GM19438 (cell line): ENCODE results near the gene PDCD1LG2.
"Not testable (repeated sequence)": the region's sequence is repeated elsewhere in the genome, so short reads cannot be mapped to it uniquely, and the experiment has no call there.

Source experiments
- ATAC-seq: cut with Tn5 transposase; IDR thresholded peaks from one replicate; pipeline ENCODE4 v1.9.1; 2021; ENCODE audit warnings: low read depth; ENCODE audit not compliant: unreplicated experiment

Gene PDCD1LG2

DNA sequence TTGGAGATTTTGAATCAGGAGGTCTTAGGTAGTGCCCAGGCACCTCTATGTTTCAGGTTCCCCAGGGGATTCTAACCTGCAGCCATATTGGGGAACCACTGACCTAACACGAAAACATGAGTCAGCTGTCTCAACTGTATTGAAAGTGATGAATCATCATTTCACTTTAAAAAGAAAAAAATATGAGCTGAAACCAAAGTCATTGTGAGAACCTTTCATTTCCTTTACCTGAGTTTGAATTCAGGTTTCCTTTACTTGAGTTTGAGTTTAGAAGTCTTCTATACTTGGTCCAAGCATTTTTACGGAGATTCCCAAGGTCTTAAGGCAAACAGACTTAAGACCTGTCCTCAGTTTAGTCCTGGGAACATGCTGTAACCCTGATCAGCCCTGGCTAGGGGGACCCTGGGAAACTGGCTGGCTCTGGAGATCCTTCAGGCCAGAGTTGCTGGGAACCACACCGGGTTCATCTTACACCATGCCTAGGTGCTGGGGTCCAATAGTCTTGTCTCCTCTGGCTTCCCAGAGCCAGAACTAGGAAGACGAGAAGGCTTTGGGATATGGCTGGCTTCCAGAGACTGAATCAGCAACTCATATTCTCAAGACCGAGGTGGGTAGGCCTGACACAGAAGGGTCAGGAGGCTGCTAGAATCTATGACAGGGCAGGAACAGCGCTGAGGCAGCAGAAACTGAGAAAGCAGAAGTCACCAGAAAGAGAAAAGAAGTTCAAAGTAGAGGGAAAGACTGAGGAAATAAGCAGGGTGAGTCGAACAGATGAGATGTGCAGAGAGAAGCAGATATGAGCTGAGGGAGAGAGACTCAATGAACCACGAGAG is 16.4 kb upstream of the PDCD1LG2 start:
- ATAC-seq = peak; percentile 89

DNA sequence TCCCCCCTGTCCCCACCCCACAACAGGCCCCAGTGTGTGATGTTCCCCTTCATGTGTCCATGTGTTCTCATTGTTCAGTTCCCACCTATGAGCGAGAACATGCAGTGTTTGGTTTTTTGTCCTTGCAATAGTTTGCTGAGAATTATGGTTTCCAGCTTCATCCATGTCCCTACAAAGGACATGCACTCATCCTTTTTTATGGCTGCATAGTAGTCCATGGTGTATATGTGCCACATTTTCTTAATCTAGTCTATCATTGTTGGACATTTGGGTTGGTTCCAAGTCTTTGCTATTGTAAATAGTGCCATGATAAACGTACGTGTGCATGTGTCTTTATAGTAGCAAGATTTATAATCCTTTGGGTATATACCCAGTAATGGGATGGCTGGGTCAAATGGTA is 15.6 kb upstream of the PDCD1LG2 start:
- not testable (repeated sequence) for ATAC-seq

DNA sequence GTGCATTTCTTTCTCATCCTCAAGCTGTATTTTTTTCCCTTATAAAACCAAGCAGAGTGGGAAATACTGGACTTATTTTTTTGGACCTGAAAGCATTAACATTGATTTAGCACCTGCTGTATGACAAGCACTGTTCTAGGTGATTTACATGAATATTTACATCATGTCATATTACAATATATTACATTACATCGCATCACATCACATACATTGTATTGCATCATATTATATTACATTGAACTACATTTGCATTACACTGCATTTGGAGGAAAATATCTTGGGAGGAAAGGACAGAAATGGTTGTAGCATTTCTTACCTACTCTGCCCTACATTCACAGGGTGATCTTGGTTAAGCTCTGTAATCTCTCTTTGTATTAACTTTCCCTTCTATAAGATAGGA is 11.2 kb upstream of the PDCD1LG2 start:
- ATAC-seq = no peak

DNA sequence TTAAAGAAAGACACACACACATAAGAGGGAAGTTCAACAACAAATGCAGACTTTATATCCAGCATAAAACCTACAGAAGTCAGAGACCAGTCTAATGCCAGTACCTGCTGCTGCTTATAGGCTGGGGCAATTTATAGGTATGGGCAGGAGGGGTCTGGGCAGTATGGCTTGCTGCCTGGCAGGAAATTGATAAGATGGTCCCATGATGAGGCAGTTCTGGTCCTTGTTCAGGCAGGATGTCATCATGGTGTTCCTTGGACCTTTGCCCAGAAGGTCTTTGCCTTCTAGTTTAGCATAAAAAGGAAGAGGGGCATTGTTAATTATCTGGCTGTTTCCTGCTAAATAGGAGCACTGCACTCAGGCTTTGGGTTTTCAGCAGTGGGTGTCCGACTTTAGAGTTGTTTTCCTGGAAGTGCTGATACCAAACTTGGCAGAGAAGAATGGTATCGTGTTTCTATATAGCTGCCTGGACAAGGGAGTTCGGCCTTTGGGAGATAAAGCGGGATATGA is 10.4 kb upstream of the PDCD1LG2 start:
- no peak for ATAC-seq

DNA sequence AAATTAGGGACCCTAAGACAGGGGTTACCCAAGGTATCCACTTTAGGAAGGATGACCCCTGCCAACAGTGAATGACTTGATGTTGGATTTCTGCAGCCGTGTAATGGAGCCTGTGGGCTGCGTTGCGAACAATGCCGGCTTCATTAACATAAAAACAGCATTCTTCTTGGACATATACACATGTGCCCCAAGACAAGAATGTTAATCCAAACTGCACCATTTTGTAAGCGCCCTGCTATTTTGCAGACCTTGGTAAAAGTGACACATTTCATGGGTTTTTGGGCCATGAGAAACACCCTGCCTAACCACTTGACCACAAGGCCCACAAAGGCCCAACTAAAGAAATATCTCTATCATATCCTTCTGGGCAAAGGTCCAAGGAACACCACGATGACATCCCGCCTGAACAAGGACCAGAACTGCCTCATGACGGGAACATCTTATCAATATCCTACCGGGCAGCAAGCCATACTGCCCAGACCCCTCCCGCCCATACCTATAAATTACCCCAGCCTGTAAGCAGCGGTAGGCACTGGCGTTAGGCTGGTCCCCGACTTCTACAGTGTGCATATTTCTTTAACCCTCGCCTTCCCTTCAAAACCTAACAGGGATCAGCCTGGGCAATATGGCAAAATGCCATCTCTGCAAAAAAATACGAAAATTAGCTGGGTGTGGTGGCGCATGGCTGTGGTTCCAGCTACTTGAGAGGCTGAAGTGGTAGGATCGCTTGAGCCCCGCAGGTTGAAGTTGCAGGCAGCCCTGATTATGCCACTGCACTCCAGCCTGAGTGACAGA is 9.7 kb upstream of the PDCD1LG2 start:
- ATAC-seq = no peak

DNA sequence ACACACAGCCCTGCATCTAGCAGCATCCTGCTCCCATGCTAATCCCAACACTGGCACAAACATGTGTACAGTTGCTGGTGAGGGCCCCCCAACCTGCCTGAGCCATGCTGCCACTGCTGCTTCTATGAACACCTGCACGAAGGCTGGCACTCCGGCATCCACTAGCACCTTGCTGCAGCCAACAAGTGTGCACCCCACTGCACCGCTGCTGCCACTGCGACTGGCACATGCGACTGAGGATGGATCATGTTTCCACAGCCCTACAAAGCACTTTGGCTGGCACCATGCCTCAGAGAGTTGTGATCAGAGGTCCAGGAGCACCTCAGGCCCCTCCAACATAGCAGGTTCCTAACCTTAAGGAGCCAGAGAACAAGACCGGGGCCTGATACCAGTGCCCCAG is 7.8 kb upstream of the PDCD1LG2 start:
- no peak for ATAC-seq

DNA sequence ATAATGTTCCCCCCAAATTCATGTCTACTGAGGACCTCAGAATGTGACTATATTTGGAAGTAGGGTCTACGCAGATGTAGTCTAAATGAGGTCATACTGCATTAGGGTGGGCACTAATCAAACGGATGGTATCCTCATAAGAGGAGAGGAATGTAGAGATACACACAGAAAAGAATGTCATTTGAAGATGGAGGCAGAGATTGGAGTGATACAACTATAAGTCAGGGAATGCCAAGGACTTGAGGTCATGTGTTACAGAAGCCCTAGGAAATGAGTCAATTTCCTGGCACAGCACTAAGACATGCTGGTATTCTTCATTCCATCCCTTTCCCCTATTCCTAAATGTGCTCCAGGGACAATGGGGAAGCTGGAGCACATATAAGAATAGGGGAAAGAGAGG is 758 bp upstream of the PDCD1LG2 start:
- no peak for ATAC-seq

DNA sequence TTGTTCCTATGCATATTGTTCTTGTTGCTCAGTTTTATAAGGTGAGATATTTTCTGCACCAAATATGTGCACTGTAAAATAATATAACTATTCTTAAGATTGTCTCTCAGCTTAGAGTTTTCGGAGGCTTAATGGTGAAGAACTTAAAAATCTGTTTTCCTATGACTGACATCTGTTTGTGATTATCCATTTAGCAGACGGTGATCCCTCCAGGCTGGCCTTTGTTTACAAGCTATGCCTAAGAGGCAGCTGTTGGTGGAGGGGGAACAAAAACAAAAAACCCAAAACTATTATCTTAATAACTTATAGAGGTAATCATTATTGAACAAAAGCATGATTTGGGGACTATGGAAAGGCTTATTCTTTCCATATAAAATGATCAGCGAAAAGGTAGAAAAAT is 658 bp downstream of the PDCD1LG2 start:
- ATAC-seq = no peak

DNA sequence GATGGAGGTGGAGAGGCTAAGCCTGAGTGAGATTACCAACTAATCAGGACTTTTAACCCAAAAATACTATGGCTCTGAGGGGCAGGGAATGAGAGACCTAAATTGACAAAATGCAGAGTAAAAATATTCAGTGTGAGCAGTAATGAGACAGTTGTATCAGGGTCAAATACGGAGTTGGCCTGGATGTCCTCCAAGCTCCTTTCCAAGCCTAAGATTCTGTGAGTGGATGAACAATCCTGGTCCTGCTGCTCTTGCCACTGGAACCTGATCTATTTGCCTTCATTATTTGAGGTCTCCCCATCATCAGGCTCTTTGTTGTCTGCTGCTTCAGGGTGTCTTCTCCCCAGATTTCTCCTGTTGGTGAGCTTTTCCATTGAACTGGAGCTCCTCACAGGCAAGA is 1.1 kb downstream of the PDCD1LG2 start:
- no peak for ATAC-seq

DNA sequence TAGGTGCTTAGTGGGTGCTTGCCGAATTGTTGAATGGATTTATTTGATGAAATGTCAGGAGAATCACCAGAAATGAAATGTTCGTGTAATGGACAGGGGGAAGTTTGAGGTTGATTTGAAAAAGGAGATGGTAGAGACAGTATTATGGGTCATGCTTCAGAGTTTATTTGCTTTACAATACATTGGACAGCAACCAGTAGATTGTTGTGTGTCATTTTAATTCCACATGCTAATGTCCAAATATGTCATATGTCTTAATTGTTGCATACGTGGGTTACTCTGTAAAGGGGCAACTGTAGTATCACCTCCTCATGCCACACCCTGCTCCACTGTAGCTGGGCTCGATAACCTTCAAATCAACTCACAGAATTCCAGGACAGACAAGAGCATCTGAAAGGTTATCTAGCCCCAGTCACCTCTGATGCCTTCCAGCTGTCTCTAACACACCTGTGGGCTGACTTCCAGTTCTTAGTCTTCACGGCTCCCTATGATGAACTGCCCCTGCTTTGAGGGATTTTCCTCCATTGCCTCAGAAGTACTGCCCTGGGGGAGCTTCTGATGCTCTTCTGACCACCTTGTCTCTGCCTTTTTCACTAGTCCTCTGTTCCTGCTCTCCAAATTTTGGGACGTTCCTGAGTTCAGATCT is 1.7 kb downstream of the PDCD1LG2 start:
- no peak for ATAC-seq

DNA sequence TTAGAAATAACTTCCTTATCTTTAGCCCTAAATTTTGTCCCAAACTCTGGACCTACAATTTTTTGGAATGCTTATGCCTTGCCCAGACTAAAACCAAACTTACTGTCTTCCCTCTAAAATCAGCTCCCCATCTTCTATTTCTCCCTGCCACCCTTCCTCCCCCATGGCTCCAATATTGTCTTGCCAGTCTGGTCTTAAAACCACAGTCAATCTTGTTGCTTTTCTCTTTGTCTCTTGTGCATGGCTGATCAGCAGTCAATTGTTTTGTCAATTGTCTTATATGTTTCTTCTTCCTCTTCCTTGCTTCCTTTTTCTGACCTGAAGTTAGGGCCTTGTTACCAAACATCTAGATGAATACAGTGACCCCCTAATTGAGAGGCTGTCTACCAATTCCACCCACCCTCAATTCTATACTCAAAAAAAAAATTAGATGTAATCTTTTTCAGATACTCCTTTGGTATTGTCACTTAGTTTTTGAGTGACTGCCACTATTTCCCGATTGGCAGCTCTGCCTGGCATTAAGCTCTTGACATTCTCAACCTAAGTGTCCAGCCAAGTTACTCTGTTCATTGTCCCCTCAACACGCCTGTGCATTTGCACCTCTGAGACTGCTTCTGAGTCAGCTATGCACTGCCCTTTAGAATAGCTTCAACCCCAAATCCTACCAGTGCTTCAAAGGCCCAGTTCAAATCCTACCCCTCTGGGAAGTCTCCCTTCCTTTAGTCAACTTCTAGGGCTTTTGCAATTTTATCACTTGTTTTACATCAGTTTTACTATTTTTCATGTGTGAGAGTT is 2.5 kb downstream of the PDCD1LG2 start:
- ATAC-seq = no peak

DNA sequence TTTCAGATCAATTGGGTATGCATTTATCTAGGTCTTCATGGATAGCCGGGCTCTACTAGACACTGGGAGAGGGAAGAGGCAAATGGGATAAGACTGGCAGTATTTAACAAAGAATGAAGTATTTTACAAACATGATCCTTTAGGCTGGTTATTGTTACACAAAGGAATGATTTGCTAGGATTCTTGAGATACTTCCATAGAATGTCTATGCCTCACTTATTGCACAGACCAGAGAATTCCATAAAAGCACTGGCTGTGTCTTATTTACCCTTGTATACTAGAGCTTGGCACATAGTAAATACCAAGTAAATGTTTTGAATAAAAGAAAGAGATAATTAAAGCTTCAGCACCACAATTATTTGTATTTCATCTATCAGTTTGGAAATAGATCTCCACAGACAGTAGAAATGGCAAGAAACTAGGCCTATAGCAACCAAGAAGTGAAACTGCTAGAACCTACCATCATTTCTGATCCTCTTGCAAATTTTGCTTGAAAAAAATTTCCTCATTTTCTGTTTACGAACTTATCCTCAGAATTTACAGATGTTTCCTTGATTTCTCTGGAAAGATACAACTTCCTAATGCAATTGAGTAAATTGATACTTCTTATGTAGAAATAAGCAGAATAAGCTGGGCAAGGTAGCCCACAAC is 3.8 kb downstream of the PDCD1LG2 start:
- ATAC-seq = no peak

DNA sequence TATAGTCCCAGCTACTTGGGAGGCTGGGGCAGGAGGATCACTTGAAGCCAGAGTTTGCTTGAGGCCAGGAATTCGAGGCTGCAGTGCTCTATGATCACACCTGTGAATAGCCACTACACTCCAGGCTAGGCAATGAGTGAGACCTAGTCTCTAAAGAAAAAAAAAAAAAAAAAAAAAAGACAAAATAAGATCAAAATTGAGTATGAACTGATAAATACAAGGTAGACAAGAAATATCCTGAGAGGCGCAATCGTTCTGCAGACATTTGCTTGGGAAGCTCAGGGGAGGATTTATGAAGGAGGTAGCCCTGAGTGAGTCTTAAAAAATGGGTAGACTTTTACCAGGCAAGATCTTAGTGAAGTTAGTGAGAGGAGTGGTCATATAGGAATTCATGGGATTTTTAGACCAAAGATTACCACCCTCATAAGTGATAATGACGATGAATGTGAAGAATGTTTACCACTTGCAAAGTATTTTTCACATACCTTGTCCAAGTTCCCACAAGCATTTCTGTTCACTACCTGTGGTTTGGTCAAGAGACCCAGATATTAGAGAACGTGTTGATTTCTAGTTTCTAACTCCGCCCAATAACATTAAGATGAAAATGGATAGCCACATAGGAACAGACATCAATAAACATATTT is 4.4 kb downstream of the PDCD1LG2 start:
- no peak for ATAC-seq

DNA sequence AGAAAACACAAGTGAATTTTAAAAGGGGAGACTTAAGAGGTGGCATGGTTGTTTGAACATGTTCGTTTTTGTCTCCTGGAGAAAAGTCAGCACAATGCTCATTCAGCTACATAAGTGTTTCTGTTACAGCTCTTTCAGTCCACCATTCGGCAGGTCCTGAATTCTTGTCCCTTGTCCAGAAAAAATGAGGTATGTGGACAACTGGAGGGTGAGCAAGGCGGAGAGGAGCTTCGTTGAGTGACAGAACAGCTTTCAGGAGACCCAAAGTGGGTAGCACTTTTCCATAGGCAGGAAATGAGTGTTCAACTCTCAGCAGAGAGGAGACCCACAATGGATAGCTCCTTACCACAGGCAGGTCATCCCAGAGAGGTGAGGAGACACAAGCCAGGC is 4.9 kb downstream of the PDCD1LG2 start:
- no peak for ATAC-seq

DNA sequence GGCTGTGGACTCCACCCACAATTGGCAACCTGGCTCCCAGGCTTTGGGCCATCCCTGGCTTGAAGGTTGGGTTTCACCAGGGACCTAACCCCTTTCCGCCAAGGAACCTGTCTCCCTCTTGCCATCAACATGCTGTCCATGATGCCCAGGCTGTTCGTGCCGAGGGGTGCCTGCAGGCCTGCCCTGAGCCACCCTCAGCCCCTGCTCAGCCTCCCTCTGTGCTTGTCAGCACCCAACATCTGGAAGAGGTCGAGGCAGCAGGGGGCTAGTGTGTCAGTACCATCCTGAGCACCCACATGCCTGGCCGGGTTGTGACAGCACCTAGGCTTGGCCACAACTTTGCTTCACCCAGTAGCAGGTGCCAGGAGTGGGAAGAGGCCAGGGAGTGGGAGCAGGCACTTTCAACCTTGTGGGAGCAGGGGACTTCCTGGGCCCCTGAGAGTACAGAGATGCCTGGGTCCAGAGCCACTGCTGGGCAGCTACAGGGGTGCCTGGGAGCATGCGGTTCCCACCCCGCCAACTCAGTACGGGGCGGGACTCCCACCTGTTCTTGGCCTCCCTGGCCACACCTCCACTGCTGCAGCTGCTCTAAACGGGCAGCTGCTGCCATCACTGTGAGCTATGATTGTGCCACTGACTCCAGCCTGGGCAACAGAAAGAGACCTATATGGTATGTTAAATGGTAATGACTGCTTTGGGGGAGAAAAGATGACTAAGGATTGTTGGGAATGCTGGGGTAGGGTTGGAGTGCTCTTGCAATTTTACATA is 6.3 kb downstream of the PDCD1LG2 start:
- no peak for ATAC-seq

DNA sequence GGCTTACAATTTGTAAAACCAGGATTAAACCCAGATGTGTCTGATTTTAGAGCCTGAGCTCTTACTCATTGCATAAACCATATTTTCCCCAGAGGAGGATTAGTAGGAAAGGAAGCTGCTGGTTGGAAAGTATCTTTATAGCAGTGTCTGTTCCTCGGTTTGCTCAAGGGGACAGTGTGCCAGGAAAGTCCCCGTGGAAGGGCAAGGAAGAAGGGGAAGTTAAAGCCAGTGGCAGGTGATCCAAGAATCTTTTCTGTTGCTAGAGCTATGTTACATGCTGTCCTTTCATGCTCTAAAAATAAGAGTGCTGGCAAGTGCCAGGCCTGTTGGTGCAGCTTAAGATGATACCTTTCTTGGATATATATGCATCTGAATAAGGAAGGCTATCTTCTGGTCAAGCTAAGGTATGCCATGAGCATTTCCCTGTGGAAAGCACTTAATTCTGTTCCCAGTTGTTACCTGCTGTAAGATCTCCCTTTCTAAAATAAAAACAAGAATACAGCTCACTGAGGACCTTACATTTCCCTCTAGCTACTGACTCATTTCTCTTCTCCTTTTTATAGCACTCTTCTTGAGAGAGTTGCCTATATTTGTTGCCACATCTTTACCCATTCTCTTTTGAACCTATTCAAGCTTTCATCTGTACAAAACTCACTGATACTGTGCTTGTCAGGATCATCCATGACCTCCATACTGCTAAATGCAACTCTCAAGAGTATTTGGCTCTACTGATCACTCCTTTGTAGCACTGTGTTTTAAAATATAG is 8.0 kb downstream of the PDCD1LG2 start:
- peak; percentile 50 for ATAC-seq

DNA sequence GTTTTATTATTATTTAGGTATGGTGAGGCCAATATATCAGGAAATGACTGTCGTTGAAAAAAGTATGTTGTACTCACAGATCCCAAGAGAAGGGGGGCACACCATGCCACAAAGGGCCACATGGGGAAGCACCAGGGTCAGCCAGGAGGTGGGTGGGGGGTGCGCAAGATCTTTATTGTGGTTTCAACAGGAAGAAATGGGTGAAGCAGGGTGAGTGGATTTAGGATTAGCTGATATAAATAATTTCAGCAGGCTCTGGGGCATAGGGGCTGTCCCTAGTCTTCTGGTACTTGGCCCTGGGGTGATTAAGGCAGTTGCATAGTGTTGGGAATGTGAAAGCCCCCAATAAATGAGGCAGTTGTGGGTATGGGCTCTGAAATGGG is 8.6 kb downstream of the PDCD1LG2 start:
- no peak for ATAC-seq

DNA sequence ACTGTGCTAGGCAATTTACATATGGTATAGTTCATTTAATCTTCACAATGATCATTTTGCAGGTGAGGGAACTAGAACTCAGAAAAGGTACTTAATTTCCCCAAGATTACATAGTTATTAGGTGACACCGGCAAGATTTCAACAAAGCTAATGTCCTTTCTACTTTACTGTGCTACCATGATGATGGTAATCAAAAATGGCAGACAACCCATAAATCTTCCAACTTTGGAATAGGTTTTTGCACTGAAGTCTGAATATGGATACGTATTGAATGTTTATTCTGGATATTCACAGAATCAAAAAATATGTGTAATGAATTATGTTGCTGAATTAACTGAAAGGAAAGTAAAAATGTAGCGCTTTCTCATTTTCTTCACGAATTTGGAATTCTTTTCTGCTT is 13.8 kb downstream of the PDCD1LG2 start:
- ATAC-seq = no peak
